Measurements from ENCODE around the gene TMEM131.

TMEM131 gene

GRCh38 chr2:97974471-97974870 lies 21.3 kb downstream of the TMEM131 start:
- intact Hi-C loops (cut with DNase I; ENCODE audit: low total_unique reads) = no loop called here
- peaks cover 0 to 12% (median 7%) of the 10 kb centered on the region in 4 donors for H3K4me1 ChIP-seq
- H3K9me3 ChIP-seq = peaks cover 0 to 23% (median 8%) of the 10 kb centered on the region in 3 donors
- no peak for DNase-seq
- TF ChIP-seq, protein P1, sequence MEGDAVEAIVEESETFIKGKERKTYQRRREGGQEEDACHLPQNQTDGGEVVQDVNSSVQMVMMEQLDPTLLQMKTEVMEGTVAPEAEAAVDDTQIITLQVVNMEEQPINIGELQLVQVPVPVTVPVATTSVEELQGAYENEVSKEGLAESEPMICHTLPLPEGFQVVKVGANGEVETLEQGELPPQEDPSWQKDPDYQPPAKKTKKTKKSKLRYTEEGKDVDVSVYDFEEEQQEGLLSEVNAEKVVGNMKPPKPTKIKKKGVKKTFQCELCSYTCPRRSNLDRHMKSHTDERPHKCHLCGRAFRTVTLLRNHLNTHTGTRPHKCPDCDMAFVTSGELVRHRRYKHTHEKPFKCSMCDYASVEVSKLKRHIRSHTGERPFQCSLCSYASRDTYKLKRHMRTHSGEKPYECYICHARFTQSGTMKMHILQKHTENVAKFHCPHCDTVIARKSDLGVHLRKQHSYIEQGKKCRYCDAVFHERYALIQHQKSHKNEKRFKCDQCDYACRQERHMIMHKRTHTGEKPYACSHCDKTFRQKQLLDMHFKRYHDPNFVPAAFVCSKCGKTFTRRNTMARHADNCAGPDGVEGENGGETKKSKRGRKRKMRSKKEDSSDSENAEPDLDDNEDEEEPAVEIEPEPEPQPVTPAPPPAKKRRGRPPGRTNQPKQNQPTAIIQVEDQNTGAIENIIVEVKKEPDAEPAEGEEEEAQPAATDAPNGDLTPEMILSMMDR (IDR thresholded peaks at IDR 0.05) = no peak
- peaks cover 0 to 23% (median 9%) of the 10 kb centered on the region in 3 donors for H3K36me3 ChIP-seq
- no peak overlapping the region for H3K27ac ChIP-seq
- H3K4me3 ChIP-seq = no peak overlapping the region
- no peaks in the 10 kb centered on the region for H3K27me3 ChIP-seq

GRCh38 chr2:97970293-97971060 lies 25.3 kb downstream of the TMEM131 start:
- no peaks in the 10 kb centered on the region for H3K27me3 ChIP-seq
- DNase-seq = no peak
- no peak overlapping the region for H3K4me3 ChIP-seq
- TF ChIP-seq, protein P1 (IDR thresholded peaks at IDR 0.05) = no peak
- H3K27ac ChIP-seq = no peak overlapping the region
- peaks cover 0 to 11% (median 0%) of the 10 kb centered on the region in 3 donors for H3K9me3 ChIP-seq
- H3K4me1 ChIP-seq = peaks cover 0 to 28% (median 9%) of the 10 kb centered on the region in 4 donors
- peaks cover 0 to 13% (median 0%) of the 10 kb centered on the region in 3 donors for H3K36me3 ChIP-seq
- intact Hi-C loops (cut with DNase I; ENCODE audit: low total_unique reads) = no loop called here

- TF ChIP-seq, protein P1 (IDR thresholded peaks at IDR 0.05) = no peak
- no peak for DNase-seq
- H3K4me3 ChIP-seq = no peak overlapping the region
- H3K36me3 ChIP-seq = peaks cover 0 to 8% (median 0%) of the 10 kb centered on the region in 3 donors
- H3K27me3 ChIP-seq = no peaks in the 10 kb centered on the region
- H3K4me1 ChIP-seq = peaks cover 0 to 33% (median 10%) of the 10 kb centered on the region in 4 donors
- intact Hi-C loops (cut with DNase I; ENCODE audit: low total_unique reads) = no loop called here
- peaks cover 0 to 6% (median 0%) of the 10 kb centered on the region in 3 donors for H3K9me3 ChIP-seq
- no peak overlapping the region for H3K27ac ChIP-seq
Measured at GRCh38 chr2:97969081-97970067, 26.4 kb downstream of the TMEM131 start.

GRCh38 chr2:97967931-97968627 lies 27.7 kb downstream of the TMEM131 start:
- intact Hi-C loops (cut with DNase I; ENCODE audit: low total_unique reads) = no loop called here
- Histone ChIP-seq H3K27ac (no peak overlapping the region), H3K4me1 (peaks cover 0 to 44% (median 13%) of the 10 kb centered on the region in 4 donors), H3K27me3 (no peaks in the 10 kb centered on the region), H3K4me3 (no peak overlapping the region), H3K9me3 (no peaks in the 10 kb centered on the region), H3K36me3 (no peaks in the 10 kb centered on the region)
- TF ChIP-seq, protein P1 (IDR thresholded peaks at IDR 0.05) = no peak
- DNase-seq = no peak

- intact Hi-C loops (cut with DNase I; ENCODE audit: low total_unique reads) = no loop called here
- Histone ChIP-seq H3K9me3 (no peaks in the 10 kb centered on the region), H3K4me3 (no peak overlapping the region), H3K27me3 (no peaks in the 10 kb centered on the region), H3K36me3 (no peaks in the 10 kb centered on the region), H3K27ac (no peak overlapping the region), H3K4me1 (peaks cover 0 to 44% (median 13%) of the 10 kb centered on the region in 4 donors)
- no peak for DNase-seq
- TF ChIP-seq, protein P1 (IDR thresholded peaks at IDR 0.05) = no peak
Measured at GRCh38 chr2:97967216-97967592, 28.5 kb downstream of the TMEM131 start.

All from tibial artery (tissue), 4 donors.